ENCODE measurements around the gene CCN5. TPM values are rescaled to one million over a fixed set of nuclear protein-coding genes. Genes with fewer than 3 reads are reported as not detected.
A peak's percentile ranks its signal among the peaks of the same experiment; 100 is the strongest.

The CCN5 gene
- total RNA-seq, 2 donors from 2014 or later, result 85.1 to 118 TPM

DNA sequence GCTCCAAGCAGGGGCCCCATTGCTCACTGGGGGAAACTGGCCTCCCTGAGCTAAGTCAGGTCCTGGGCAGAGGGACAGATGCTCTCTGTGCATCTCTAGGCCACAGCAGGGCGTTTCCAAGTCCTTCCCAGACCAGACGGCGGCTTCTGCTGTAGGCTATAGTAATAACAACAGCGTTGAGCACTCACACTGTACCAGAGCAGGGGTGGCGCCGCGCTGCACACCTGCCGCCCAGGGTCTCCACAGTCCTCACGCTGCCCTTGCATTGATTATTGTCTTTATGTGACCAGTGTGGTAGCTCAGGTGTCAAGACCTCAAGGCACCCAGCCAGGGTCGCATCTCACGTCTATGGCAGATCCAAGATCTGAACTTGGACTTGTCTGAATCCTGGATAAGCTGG is 14.9 kb upstream of the CCN5 start:
- Histone ChIP-seq H3K4me1 (peaks cover 0 to 42% of the 10 kb centered on the region in 2 donors), H3K27me3 (no peaks in the 10 kb centered on the region), H3K27ac (no peak overlapping the region), H3K4me3 (no peak overlapping the region), H3K9me3 (no peaks in the 10 kb centered on the region), H3K36me3 (no peaks in the 10 kb centered on the region)
- no peak for DNase-seq (ENCODE audit: low spot score)
- TF ChIP-seq, protein P1, sequence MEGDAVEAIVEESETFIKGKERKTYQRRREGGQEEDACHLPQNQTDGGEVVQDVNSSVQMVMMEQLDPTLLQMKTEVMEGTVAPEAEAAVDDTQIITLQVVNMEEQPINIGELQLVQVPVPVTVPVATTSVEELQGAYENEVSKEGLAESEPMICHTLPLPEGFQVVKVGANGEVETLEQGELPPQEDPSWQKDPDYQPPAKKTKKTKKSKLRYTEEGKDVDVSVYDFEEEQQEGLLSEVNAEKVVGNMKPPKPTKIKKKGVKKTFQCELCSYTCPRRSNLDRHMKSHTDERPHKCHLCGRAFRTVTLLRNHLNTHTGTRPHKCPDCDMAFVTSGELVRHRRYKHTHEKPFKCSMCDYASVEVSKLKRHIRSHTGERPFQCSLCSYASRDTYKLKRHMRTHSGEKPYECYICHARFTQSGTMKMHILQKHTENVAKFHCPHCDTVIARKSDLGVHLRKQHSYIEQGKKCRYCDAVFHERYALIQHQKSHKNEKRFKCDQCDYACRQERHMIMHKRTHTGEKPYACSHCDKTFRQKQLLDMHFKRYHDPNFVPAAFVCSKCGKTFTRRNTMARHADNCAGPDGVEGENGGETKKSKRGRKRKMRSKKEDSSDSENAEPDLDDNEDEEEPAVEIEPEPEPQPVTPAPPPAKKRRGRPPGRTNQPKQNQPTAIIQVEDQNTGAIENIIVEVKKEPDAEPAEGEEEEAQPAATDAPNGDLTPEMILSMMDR (IDR thresholded peaks at IDR 0.05), result no peak

DNA sequence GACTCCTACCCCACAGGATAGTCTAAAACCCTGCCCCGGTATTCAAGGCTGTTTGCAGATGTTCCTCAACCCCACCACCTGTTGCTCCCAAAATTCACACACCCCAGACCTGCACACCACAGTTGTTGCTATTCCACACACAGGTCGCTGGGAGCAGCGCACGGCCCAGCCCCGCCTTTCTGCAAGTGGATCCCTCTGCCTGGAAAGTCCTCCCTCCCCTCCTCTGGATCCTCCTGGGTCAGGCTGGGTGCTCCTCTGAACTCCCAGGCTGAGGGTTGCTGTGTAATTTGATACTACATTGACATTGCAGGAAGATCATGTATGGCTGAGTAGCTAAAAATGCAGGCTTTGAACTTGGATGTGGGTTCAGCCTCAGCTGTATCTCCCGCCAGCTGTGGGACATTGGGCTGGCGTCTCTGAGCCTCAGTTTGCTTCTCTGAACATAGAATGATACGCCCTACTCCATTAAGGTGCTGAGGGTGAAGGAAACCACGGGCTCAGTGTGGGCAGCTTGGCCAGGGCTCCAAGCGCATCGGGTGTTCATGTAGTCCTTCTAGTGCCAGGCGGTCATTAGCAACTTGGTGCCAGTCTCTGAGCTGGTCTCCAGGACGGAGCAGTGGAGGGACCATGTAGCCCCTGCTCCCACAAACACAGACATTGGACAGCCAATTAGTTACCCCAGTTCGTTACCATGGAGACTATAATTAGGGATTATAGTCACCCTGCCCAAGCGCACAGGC is 13.9 kb upstream of the CCN5 start:
- no peak for DNase-seq (ENCODE audit: low spot score)
- Histone ChIP-seq H3K36me3 (no peaks in the 10 kb centered on the region), H3K27me3 (no peaks in the 10 kb centered on the region), H3K4me1 (peaks cover 0 to 45% of the 10 kb centered on the region in 2 donors), H3K4me3 (no peak overlapping the region), H3K27ac (peak overlapping the region; percentile 26 to 81), H3K9me3 (no peaks in the 10 kb centered on the region)
- TF ChIP-seq, protein P1 (IDR thresholded peaks at IDR 0.05), result no peak

DNA sequence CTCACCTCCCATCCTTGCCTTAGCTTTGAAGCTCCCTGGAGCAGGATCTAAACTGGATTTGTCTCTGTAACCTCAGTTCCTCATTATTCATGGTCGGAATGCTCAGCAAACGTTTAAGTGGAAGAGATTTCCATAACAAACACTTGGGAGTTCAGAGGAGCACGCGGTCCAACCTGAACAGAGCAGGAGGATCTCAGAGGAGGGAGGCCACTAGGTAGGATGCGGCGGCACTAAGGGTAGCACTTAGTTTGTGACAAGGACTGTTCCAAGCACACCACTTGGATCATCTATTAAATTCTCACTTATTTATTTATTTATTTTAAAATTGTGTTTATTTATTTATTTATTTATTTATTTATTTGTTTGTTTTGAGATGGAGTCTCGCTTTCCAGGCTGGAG is 13.3 kb upstream of the CCN5 start:
- TF ChIP-seq, protein P1 (IDR thresholded peaks at IDR 0.05), result no peak
- no peak overlapping the region for H3K4me3 ChIP-seq
- peaks cover 0 to 50% of the 10 kb centered on the region in 2 donors for H3K4me1 ChIP-seq
- H3K27me3 ChIP-seq, result no peaks in the 10 kb centered on the region
- H3K9me3 ChIP-seq, result no peaks in the 10 kb centered on the region
- no peak for DNase-seq (ENCODE audit: low spot score)
- no peaks in the 10 kb centered on the region for H3K36me3 ChIP-seq
- H3K27ac ChIP-seq, result peak overlapping the region; percentile 81 to 83

DNA sequence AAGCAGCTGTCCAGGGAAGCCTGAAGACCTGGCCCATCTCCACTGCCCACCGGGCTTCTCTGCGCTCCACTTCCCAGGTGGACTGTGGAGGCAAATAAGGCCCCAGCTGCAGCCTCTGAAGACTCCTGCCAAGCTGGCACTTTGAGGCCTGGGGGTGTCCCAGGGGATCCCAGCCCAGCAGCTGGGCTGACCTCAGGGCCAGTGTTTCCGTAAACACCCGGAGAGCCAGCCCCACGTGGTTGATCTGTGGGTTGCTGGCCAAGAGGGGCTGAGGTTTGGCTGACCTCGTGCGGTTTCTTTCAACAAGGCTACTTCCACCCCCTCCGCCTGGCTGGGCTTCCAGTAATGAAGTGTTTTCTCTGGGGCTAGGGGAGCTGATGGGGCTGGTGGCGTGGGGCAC is 12.4 kb upstream of the CCN5 start:
- H3K4me3 ChIP-seq, result no peak overlapping the region
- peak; percentile 94 for DNase-seq (ENCODE audit: low spot score)
- H3K36me3 ChIP-seq, result no peaks in the 10 kb centered on the region
- H3K27ac ChIP-seq, result peak overlapping the region; percentile 81 to 83
- TF ChIP-seq, protein P1 (IDR thresholded peaks at IDR 0.05), result no peak
- H3K9me3 ChIP-seq, result no peaks in the 10 kb centered on the region
- H3K4me1 ChIP-seq, result peaks cover 0 to 52% of the 10 kb centered on the region in 2 donors
- H3K27me3 ChIP-seq, result no peaks in the 10 kb centered on the region

DNA sequence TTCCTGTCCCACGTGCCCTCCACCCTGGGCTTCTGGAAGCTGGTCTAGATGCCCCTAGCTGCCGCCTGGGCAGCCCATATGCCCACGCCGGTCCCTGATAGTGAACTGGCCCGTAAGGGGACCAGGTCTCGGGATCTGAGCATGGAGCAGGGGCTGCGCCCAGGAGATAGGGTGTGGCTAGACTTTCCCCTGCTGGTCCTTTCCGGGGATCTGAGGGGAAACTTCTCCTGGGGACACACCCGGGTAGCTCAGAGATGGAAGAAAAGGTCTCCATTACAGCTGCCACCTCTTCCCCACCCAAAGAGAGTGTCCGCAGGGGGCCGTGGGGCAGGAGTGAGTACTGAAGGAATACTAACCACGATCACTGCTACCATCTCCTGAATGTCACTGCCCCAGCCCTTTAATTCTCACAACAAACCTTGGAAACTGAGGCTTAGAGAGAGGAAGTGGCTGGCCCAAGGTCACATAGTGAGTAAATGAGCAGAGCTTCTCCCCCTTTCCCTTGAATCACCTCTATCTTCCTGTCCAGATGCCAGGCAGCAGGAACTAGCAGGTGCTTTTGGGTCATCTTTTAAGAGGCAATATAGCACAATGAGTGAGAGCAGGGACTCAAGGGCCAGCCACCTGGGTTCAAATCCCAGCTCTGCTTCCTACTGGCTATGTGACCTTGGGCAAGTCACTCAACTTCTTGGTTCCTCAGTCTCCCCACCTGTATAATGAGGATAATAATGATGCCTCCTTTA is 11.8 kb upstream of the CCN5 start:
- Histone ChIP-seq H3K27me3 (no peaks in the 10 kb centered on the region), H3K4me1 (peaks cover 0 to 52% of the 10 kb centered on the region in 2 donors), H3K27ac (peak overlapping the region; percentile 81 to 83), H3K36me3 (no peaks in the 10 kb centered on the region), H3K9me3 (no peaks in the 10 kb centered on the region), H3K4me3 (no peak overlapping the region)
- TF ChIP-seq, protein P1 (IDR thresholded peaks at IDR 0.05), result peak in 1 of 2 donors; percentile 35
- DNase-seq (ENCODE audit: low spot score), result no peak

Measured in right atrium auricular region (tissue), 2 donors.